Progenitor cell of endocrine pancreas (in vitro differentiated cells): ENCODE data around the gene CDH4. TPM values are rescaled to one million over a fixed set of nuclear protein-coding genes. Genes with fewer than 3 reads are reported as not detected.

Source experiments
- DNase-seq: peaks from one replicate; pipeline ENCODE4 v3.0.0; 2021; ENCODE audit warnings: low spot score; ENCODE audit not compliant: unreplicated experiment
- H3K27ac Mint-ChIP-seq: 2 replicates; pipeline ENCODE4 v1.8.0; 2021; ENCODE audit warnings: mild to moderate bottlenecking, moderate library complexity, mixed read lengths
- H3K27me3 Mint-ChIP-seq: 2 replicates; pipeline ENCODE4 v1.8.0; 2021; ENCODE audit warnings: mixed read lengths
- H3K36me3 Mint-ChIP-seq: 2 replicates; pipeline ENCODE4 v1.8.0; 2022; ENCODE audit warnings: mixed read lengths; ENCODE audit not compliant: insufficient read depth
- H3K4me1 Mint-ChIP-seq: 2 replicates; pipeline ENCODE4 v1.8.0; 2021; ENCODE audit warnings: low read depth, mixed read lengths
- H3K4me3 Mint-ChIP-seq: 2 replicates; pipeline ENCODE4 v1.8.0; 2021; ENCODE audit warnings: low read depth, mild to moderate bottlenecking, moderate library complexity, mixed read lengths
- H3K9me3 Mint-ChIP-seq: 2 replicates; pipeline ENCODE4 v1.8.0; 2021; ENCODE audit warnings: low read depth, mixed read lengths
- CTCF ChIP-seq: fragments of 200-600 bp; sonication (generic); IDR thresholded peaks from one replicate; pipeline ENCODE4 v1.5.0; 2021; ENCODE audit warnings: antibody characterized with exemption, mild to moderate bottlenecking; ENCODE audit not compliant: unreplicated experiment
- total RNA-seq: library from RNA; stranded (reverse); gene quantifications from 2 replicates; pipeline ENCODE4 v1.2.1, GENCODE V29; 2021

The CDH4 gene
- total RNA-seq, 1 donor from 2014 or later = 0.43 TPM

DNA sequence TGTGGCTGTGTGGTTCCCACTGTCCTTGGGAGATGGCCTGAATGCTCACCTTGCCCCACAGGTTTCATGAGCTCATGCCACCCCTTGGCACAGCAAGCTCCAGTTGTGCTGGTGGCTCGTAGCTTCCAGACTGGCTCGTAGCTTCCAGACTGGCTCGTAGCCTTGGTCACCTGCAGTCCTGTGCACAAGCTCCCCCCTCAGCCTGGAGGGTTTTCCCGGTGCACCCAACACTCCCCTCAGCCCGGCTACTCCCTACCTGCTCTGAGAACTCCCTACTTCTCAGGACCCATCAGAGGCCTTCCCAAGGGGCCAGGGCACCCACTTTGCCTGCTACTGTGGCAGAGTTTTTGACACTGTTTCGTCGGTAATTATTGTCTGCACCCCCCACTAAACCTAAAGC lies 528.0 kb downstream of the CDH4 start:
- H3K4me3 Mint-ChIP-seq = no peak overlapping the region
- peaks cover 13% of the 10 kb centered on the region for H3K27me3 Mint-ChIP-seq
- DNase-seq = no peak
- H3K27ac Mint-ChIP-seq = no peak overlapping the region
- no peaks in the 10 kb centered on the region for H3K4me1 Mint-ChIP-seq
- TF ChIP-seq CTCF = no peak
- no peaks in the 10 kb centered on the region for H3K36me3 Mint-ChIP-seq
- H3K9me3 Mint-ChIP-seq = peaks cover 5% of the 10 kb centered on the region

DNA sequence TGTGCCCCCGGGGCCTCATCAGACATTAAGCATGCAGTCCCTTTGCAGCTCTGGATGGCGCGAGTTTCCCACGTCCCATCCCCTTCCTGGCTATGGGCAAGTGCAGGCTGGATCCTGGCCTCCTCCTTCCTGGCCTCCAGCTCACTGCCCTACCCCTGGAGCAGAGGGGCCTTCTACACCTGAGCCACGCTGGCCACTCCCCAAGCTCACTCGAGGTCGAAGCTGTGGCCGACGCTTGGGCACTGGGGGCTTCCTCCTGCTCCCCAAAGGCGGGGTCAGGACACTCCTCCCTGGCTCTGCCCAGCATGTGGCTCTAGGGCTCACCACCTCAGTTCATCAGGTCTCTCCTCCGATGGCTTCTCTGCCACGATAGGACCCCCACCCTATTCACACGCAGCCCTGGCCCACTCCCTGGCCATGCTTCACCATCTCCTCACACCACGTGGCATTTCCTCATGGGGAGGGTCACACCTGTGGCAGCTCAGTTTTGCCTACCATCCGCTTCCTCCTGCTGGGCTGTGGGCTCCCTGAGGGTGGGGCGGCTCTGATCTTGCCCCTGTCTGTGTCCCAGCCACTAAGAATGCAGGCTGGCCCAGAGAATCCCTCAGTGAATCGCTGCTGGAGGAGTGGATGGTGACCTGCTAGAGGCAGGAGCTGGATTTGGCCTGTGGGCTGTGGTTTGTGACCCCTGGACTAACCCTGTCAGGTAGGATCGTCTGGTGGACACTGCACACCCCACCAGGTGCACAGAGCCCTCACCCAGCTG lies 532.9 kb downstream of the CDH4 start:
- TF ChIP-seq CTCF = no peak
- Mint-ChIP-seq H3K4me3 (no peak overlapping the region), H3K9me3 (peaks cover 5% of the 10 kb centered on the region), H3K4me1 (no peaks in the 10 kb centered on the region), H3K27ac (no peak overlapping the region), H3K27me3 (peaks cover 8% of the 10 kb centered on the region), H3K36me3 (no peaks in the 10 kb centered on the region)
- no peak for DNase-seq

GRCh38 chr20:61785567-61785816 lies 533.4 kb downstream of the CDH4 start:
- H3K27ac Mint-ChIP-seq = no peak overlapping the region
- H3K4me3 Mint-ChIP-seq = no peak overlapping the region
- DNase-seq = no peak
- peaks cover 5% of the 10 kb centered on the region for H3K9me3 Mint-ChIP-seq
- H3K4me1 Mint-ChIP-seq = no peaks in the 10 kb centered on the region
- H3K36me3 Mint-ChIP-seq = no peaks in the 10 kb centered on the region
- no peak for TF ChIP-seq CTCF
- peaks cover 8% of the 10 kb centered on the region for H3K27me3 Mint-ChIP-seq

DNA sequence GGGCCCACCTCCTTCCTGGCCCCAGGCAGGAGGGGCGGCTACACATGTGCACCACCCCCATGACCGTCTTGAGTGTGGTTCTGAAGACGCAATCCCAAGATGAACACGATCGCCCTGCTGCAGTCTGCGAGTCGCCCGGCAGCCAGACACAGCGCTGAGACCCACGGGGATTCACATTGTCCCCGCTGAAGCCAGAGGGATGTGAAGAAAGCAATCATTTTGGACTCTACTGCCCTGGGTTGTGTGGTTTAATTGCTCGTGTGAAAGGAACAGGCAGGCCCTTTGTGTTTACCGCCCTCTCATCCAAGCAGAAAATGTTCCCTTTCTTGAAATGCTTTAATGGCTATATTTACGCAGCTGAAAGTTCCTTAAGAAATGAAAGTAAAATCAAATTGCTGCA lies 534.2 kb downstream of the CDH4 start:
- no peak overlapping the region for H3K4me3 Mint-ChIP-seq
- DNase-seq = no peak
- H3K36me3 Mint-ChIP-seq = no peaks in the 10 kb centered on the region
- no peaks in the 10 kb centered on the region for H3K4me1 Mint-ChIP-seq
- TF ChIP-seq CTCF = no peak
- H3K9me3 Mint-ChIP-seq = peaks cover 5% of the 10 kb centered on the region
- no peak overlapping the region for H3K27ac Mint-ChIP-seq
- peaks cover 8% of the 10 kb centered on the region for H3K27me3 Mint-ChIP-seq

DNA sequence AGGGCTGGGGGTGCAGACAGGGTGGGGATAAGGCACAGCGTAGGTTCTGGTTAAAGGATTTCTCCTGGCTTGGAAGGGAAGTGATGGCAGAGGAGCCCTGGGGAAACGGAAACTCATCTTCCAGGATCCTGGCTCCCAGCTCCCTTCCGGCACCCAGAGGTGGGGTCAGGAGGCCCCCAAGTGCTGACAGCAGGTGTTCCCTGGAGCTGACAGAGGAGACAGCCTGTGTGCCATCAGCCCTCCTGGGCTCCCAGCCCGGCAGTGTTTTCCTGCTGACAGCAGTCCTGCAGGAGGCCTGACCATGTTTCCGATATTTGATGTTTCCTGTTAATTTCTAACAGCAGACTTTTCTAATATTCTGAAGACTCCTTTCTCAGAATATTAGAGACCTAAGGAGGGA lies 536.3 kb downstream of the CDH4 start:
- H3K36me3 Mint-ChIP-seq = no peaks in the 10 kb centered on the region
- peaks cover 4% of the 10 kb centered on the region for H3K27me3 Mint-ChIP-seq
- no peak for TF ChIP-seq CTCF
- H3K9me3 Mint-ChIP-seq = no peaks in the 10 kb centered on the region
- H3K27ac Mint-ChIP-seq = no peak overlapping the region
- no peaks in the 10 kb centered on the region for H3K4me1 Mint-ChIP-seq
- no peak overlapping the region for H3K4me3 Mint-ChIP-seq
- no peak for DNase-seq
